Measurements from ENCODE around the gene NTM. TPM values are rescaled to one million over a fixed set of nuclear protein-coding genes. Genes with fewer than 3 reads are reported as not detected.

Gene NTM
- total and polyA plus RNA-seq, 2 donors from 2014 or later: 0.92 to 10.3 TPM

GRCh38 chr11:132174362-132175255 lies 804.2 kb downstream of the NTM start:
- TF ChIP-seq, protein P1, sequence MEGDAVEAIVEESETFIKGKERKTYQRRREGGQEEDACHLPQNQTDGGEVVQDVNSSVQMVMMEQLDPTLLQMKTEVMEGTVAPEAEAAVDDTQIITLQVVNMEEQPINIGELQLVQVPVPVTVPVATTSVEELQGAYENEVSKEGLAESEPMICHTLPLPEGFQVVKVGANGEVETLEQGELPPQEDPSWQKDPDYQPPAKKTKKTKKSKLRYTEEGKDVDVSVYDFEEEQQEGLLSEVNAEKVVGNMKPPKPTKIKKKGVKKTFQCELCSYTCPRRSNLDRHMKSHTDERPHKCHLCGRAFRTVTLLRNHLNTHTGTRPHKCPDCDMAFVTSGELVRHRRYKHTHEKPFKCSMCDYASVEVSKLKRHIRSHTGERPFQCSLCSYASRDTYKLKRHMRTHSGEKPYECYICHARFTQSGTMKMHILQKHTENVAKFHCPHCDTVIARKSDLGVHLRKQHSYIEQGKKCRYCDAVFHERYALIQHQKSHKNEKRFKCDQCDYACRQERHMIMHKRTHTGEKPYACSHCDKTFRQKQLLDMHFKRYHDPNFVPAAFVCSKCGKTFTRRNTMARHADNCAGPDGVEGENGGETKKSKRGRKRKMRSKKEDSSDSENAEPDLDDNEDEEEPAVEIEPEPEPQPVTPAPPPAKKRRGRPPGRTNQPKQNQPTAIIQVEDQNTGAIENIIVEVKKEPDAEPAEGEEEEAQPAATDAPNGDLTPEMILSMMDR (IDR thresholded peaks at IDR 0.05; ENCODE audit: borderline replicate concordance, extremely low read depth, insufficient read depth): no peak
- Histone ChIP-seq H3K4me1 (ENCODE audit: control insufficient read depth in 2 of 3, insufficient read depth in 2 of 3, low read depth in 1 of 3, low read length in 3 of 3) (no peaks in the 10 kb centered on the region), H3K27me3 (ENCODE audit: control insufficient read depth, insufficient read depth, low read length) (no peaks in the 10 kb centered on the region), H3K9me3 (ENCODE audit: control insufficient read depth in 2 of 3, insufficient read depth in 1 of 3, low read length in 3 of 3) (no peaks in the 10 kb centered on the region), H3K4me3 (ENCODE audit: low read length in 3 of 3) (peak overlapping the region in 1 of 3 donors; percentile 9), H3K9ac (ENCODE audit: low read length in 3 of 3) (no peak overlapping the region), H3K27ac (ENCODE audit: low read depth in 2 of 2, low read length in 2 of 2) (no peak overlapping the region), H3K36me3 (ENCODE audit: control insufficient read depth in 2 of 3, insufficient read depth in 3 of 3, low read length in 3 of 3) (no peaks in the 10 kb centered on the region)
- intact Hi-C loops (cut with DNase I): no loop called here
- DNase-seq (peak in 3 of 5 donors; percentile 61 to 79 (median 75)), FAIRE-seq (no peak)

- H3K4me1 ChIP-seq (ENCODE audit: control insufficient read depth in 2 of 3, insufficient read depth in 2 of 3, low read depth in 1 of 3, low read length in 3 of 3): no peaks in the 10 kb centered on the region
- H3K27ac ChIP-seq (ENCODE audit: low read depth in 2 of 2, low read length in 2 of 2): no peak overlapping the region
- H3K36me3 ChIP-seq (ENCODE audit: control insufficient read depth in 2 of 3, insufficient read depth in 3 of 3, low read length in 3 of 3): no peaks in the 10 kb centered on the region
- intact Hi-C loops (cut with DNase I): no loop called here
- no peak overlapping the region for H3K4me3 ChIP-seq (ENCODE audit: low read length in 3 of 3)
- H3K9ac ChIP-seq (ENCODE audit: low read length in 3 of 3): no peak overlapping the region
- FAIRE-seq (no peak), DNase-seq (peak in 3 of 5 donors; percentile 56 to 91 (median 87))
- TF ChIP-seq, protein P1 (IDR thresholded peaks at IDR 0.05; ENCODE audit: borderline replicate concordance, extremely low read depth, insufficient read depth): no peak
- H3K9me3 ChIP-seq (ENCODE audit: control insufficient read depth in 2 of 3, insufficient read depth in 1 of 3, low read length in 3 of 3): no peaks in the 10 kb centered on the region
- no peaks in the 10 kb centered on the region for H3K27me3 ChIP-seq (ENCODE audit: control insufficient read depth, insufficient read depth, low read length)
Measured at GRCh38 chr11:132177106-132177505, 806.7 kb downstream of the NTM start.

GRCh38 chr11:132184079-132184478 lies 813.7 kb downstream of the NTM start:
- FAIRE-seq (no peak), DNase-seq (no peak)
- Histone ChIP-seq H3K27ac (ENCODE audit: low read depth in 2 of 2, low read length in 2 of 2) (no peak overlapping the region), H3K9ac (ENCODE audit: low read length in 3 of 3) (no peak overlapping the region), H3K27me3 (ENCODE audit: control insufficient read depth, insufficient read depth, low read length) (no peaks in the 10 kb centered on the region), H3K36me3 (ENCODE audit: control insufficient read depth in 2 of 3, insufficient read depth in 3 of 3, low read length in 3 of 3) (no peaks in the 10 kb centered on the region), H3K9me3 (ENCODE audit: control insufficient read depth in 2 of 3, insufficient read depth in 1 of 3, low read length in 3 of 3) (no peaks in the 10 kb centered on the region), H3K4me1 (ENCODE audit: control insufficient read depth in 2 of 3, insufficient read depth in 2 of 3, low read depth in 1 of 3, low read length in 3 of 3) (no peaks in the 10 kb centered on the region), H3K4me3 (ENCODE audit: low read length in 3 of 3) (no peak overlapping the region)
- TF ChIP-seq, protein P1 (IDR thresholded peaks at IDR 0.05; ENCODE audit: borderline replicate concordance, extremely low read depth, insufficient read depth): no peak
- intact Hi-C loops (cut with DNase I): no loop called here
